ENCODE measurements around the gene ITK.

The ITK gene

GRCh38 chr5:157252711-157253465 is 72.2 kb downstream of the ITK start:
- peak; percentile 80 for DNase-seq

- no peak for DNase-seq
These were observed 72.9 kb downstream of the ITK start for GRCh38 chr5:157253547-157253946.

GRCh38 chr5:157258450-157258849 is 77.8 kb downstream of the ITK start:
- DNase-seq = no peak

- no peak for DNase-seq
These were observed 79.1 kb downstream of the ITK start for GRCh38 chr5:157259699-157260098.

- DNase-seq = peak; percentile 42
These were observed 83.0 kb downstream of the ITK start for GRCh38 chr5:157263496-157264090.

GRCh38 chr5:157265714-157266285 is 85.2 kb downstream of the ITK start, which contains the start of gene CYFIP2:
Gene CYFIP2 (plus strand): TSS chr5:157266123. CDS start chr5:157285362, 19,239 bp downstream.
- DNase-seq = peak; percentile 15

GRCh38 chr5:157266286-157267007 is 85.8 kb downstream of the ITK start:
- DNase-seq = no peak

GRCh38 chr5:157267025-157267424 is 86.4 kb downstream of the ITK start:
- DNase-seq = no peak

- DNase-seq = no peak
These were observed 87.3 kb downstream of the ITK start for GRCh38 chr5:157267761-157268480.

GRCh38 chr5:157269165-157269671 is 88.6 kb downstream of the ITK start:
- peak; percentile 54 for DNase-seq

- DNase-seq = peak; percentile 22
These were observed 89.2 kb downstream of the ITK start for GRCh38 chr5:157269761-157270272.

- no peak for DNase-seq
These were observed 90.1 kb downstream of the ITK start for GRCh38 chr5:157270771-157271170.

- peak; percentile 97 for DNase-seq
These were observed 91.2 kb downstream of the ITK start for GRCh38 chr5:157271740-157272271.

- DNase-seq = peak; percentile 85
These were observed 92.5 kb downstream of the ITK start for GRCh38 chr5:157273131-157273556.

GRCh38 chr5:157275403-157275802 is 94.8 kb downstream of the ITK start:
- no peak for DNase-seq

- DNase-seq = no peak
These were observed 97.8 kb downstream of the ITK start for GRCh38 chr5:157278319-157279037.

GRCh38 chr5:157279605-157280239 is 99.1 kb downstream of the ITK start:
- no peak for DNase-seq

- no peak for DNase-seq
These were observed 100.3 kb downstream of the ITK start for GRCh38 chr5:157280927-157281326.

GRCh38 chr5:157282150-157282549 is 101.5 kb downstream of the ITK start:
- no peak for DNase-seq

- DNase-seq = peak; percentile 42
These were observed 102.8 kb downstream of the ITK start for GRCh38 chr5:157283434-157283833.

Measured in GF-D8 (cell line).